ENCODE data around the gene RAB40A. TPM values are rescaled to one million over a fixed set of nuclear protein-coding genes. Genes with fewer than 3 reads are reported as not detected.
A peak's percentile ranks its signal among the peaks of the same experiment; 100 is the strongest.
"Not testable (repeated sequence)": the region's sequence is repeated elsewhere in the genome, so short reads cannot be mapped to it uniquely, and the experiment has no call there.

Gene RAB40A
- total RNA-seq, 2 donors from 2014 or later = 0.51 to 0.66 TPM

- H3K27me3 ChIP-seq (ENCODE audit: control insufficient read depth, insufficient read depth, low read length, poor library complexity, severe bottlenecking) = no peaks in the 10 kb centered on the region
- Mint-ChIP-seq H3K4me1 (peaks cover 26% of the 10 kb centered on the region), H3K9me3 (peaks cover 21% of the 10 kb centered on the region), H3K27ac (no peak overlapping the region), H3K36me3 (ENCODE audit: low read depth) (peaks cover 38% of the 10 kb centered on the region), H3K4me3 (peak overlapping the region; percentile 29), H3K27me3 (ENCODE audit: insufficient read depth) (no peaks in the 10 kb centered on the region)
- TF ChIP-seq CTCF (conservative IDR thresholded peaks at IDR 0.05) = peak; percentile 85
- peak overlapping the region; percentile 56 for H3K4me3 ChIP-seq (ENCODE audit: low read length)
- no peaks in the 10 kb centered on the region for H3K4me1 ChIP-seq (ENCODE audit: control insufficient read depth, insufficient read depth, low read length)
- DNase-seq = peak; percentile 96
- peaks cover 15% of the 10 kb centered on the region for H3K9me3 ChIP-seq (ENCODE audit: control insufficient read depth, low read length)
- H3K9ac ChIP-seq (ENCODE audit: extremely low read depth, low read length, poor library complexity, severe bottlenecking) = no peak overlapping the region
- no peak overlapping the region for H3K27ac ChIP-seq (ENCODE audit: low read depth, low read length)
- 0% methylated on average over 3 of the region's 3 CpGs; no CpG with 5 or more reads in 1 of the 2 experiments for WGBS, 2 experiments (ENCODE audit: insufficient coverage in 1 of 2, insufficient read length in 1 of 2)
- peaks cover 15% of the 10 kb centered on the region for H3K36me3 ChIP-seq (ENCODE audit: control insufficient read depth, insufficient read depth, low read length)
These were observed 54.5 kb downstream of the RAB40A start for GRCh38 chrX:103464774-103465117.

GRCh38 chrX:103464072-103464773 lies 55.1 kb downstream of the RAB40A start:
- H3K9me3 Mint-ChIP-seq = peaks cover 26% of the 10 kb centered on the region
- H3K4me3 Mint-ChIP-seq = peak overlapping the region; percentile 29
- H3K4me1 Mint-ChIP-seq = peaks cover 26% of the 10 kb centered on the region
- H3K36me3 Mint-ChIP-seq (ENCODE audit: low read depth) = peaks cover 42% of the 10 kb centered on the region
- peak; percentile 84 for DNase-seq
- no peaks in the 10 kb centered on the region for H3K27me3 Mint-ChIP-seq (ENCODE audit: insufficient read depth)
- no peak overlapping the region for H3K27ac Mint-ChIP-seq
- peaks cover 15% of the 10 kb centered on the region for H3K36me3 ChIP-seq (ENCODE audit: control insufficient read depth, insufficient read depth, low read length)
- no peaks in the 10 kb centered on the region for H3K4me1 ChIP-seq (ENCODE audit: control insufficient read depth, insufficient read depth, low read length)
- peaks cover 15% of the 10 kb centered on the region for H3K9me3 ChIP-seq (ENCODE audit: control insufficient read depth, low read length)
- H3K27me3 ChIP-seq (ENCODE audit: control insufficient read depth, insufficient read depth, low read length, poor library complexity, severe bottlenecking) = no peaks in the 10 kb centered on the region
- no peak overlapping the region for H3K27ac ChIP-seq (ENCODE audit: low read depth, low read length)
- TF ChIP-seq CTCF (conservative IDR thresholded peaks at IDR 0.05) = peak; percentile 63
- WGBS, 2 experiments (ENCODE audit: insufficient coverage in 1 of 2, insufficient read length in 1 of 2) = 70% methylated on average over 6 of the region's 8 CpGs; no CpG with 5 or more reads in 1 of the 2 experiments
- H3K9ac ChIP-seq (ENCODE audit: extremely low read depth, low read length, poor library complexity, severe bottlenecking) = no peak overlapping the region
- peak overlapping the region; percentile 56 for H3K4me3 ChIP-seq (ENCODE audit: low read length)

- peak overlapping the region; percentile 35 for H3K4me3 ChIP-seq (ENCODE audit: low read length)
- Mint-ChIP-seq H3K4me1 (peaks cover 13% of the 10 kb centered on the region), H3K36me3 (ENCODE audit: low read depth) (peaks cover 49% of the 10 kb centered on the region), H3K27me3 (ENCODE audit: insufficient read depth) (no peaks in the 10 kb centered on the region), H3K9me3 (peaks cover 50% of the 10 kb centered on the region), H3K27ac (no peak overlapping the region), H3K4me3 (no peak overlapping the region)
- H3K9me3 ChIP-seq (ENCODE audit: control insufficient read depth, low read length) = peaks cover 15% of the 10 kb centered on the region
- H3K9ac ChIP-seq (ENCODE audit: extremely low read depth, low read length, poor library complexity, severe bottlenecking) = no peak overlapping the region
- no peak for TF ChIP-seq CTCF (conservative IDR thresholded peaks at IDR 0.05)
- no peaks in the 10 kb centered on the region for H3K4me1 ChIP-seq (ENCODE audit: control insufficient read depth, insufficient read depth, low read length)
- peaks cover 15% of the 10 kb centered on the region for H3K36me3 ChIP-seq (ENCODE audit: control insufficient read depth, insufficient read depth, low read length)
- H3K27ac ChIP-seq (ENCODE audit: low read depth, low read length) = no peak overlapping the region
- no peak for DNase-seq
- H3K27me3 ChIP-seq (ENCODE audit: control insufficient read depth, insufficient read depth, low read length, poor library complexity, severe bottlenecking) = no peaks in the 10 kb centered on the region
- WGBS, 2 experiments (ENCODE audit: insufficient coverage in 1 of 2, insufficient read length in 1 of 2) = 100% methylated on average over 1 of the region's 1 CpG; no CpG with 5 or more reads in 1 of the 2 experiments
These were observed 58.1 kb downstream of the RAB40A start for GRCh38 chrX:103461156-103461555.

- not testable (repeated sequence) for H3K9ac ChIP-seq (ENCODE audit: extremely low read depth, low read length, poor library complexity, severe bottlenecking); H3K27ac ChIP-seq (ENCODE audit: low read depth, low read length); H3K27me3 Mint-ChIP-seq (ENCODE audit: insufficient read depth); H3K4me1 ChIP-seq (ENCODE audit: control insufficient read depth, insufficient read depth, low read length); H3K27me3 ChIP-seq (ENCODE audit: control insufficient read depth, insufficient read depth, low read length, poor library complexity, severe bottlenecking); H3K27ac Mint-ChIP-seq; DNase-seq; H3K4me3 Mint-ChIP-seq
- peaks cover 15% of the 10 kb centered on the region for H3K9me3 ChIP-seq (ENCODE audit: control insufficient read depth, low read length)
- H3K4me3 ChIP-seq (ENCODE audit: low read length) = peak overlapping the region; percentile 35
- 96 to 100% methylated on average over 4 to 13 of the region's 15 CpGs for WGBS, 2 experiments (ENCODE audit: insufficient coverage in 1 of 2, insufficient read length in 1 of 2)
- peaks cover 54% of the 10 kb centered on the region for H3K9me3 Mint-ChIP-seq
- peaks cover 51% of the 10 kb centered on the region for H3K36me3 Mint-ChIP-seq (ENCODE audit: low read depth)
- H3K36me3 ChIP-seq (ENCODE audit: control insufficient read depth, insufficient read depth, low read length) = peaks cover 15% of the 10 kb centered on the region
- peaks cover 13% of the 10 kb centered on the region for H3K4me1 Mint-ChIP-seq
These were observed 59.1 kb downstream of the RAB40A start for GRCh38 chrX:103460001-103460755.

Measured in endodermal cell (in vitro differentiated cells).